Measurements from ENCODE around the gene SH3RF3. TPM values are rescaled to one million over a fixed set of nuclear protein-coding genes. Genes with fewer than 3 reads are reported as not detected.

SH3RF3 gene
- total RNA-seq, 1 experiment from 2014 or later, result 0.98 TPM

DNA sequence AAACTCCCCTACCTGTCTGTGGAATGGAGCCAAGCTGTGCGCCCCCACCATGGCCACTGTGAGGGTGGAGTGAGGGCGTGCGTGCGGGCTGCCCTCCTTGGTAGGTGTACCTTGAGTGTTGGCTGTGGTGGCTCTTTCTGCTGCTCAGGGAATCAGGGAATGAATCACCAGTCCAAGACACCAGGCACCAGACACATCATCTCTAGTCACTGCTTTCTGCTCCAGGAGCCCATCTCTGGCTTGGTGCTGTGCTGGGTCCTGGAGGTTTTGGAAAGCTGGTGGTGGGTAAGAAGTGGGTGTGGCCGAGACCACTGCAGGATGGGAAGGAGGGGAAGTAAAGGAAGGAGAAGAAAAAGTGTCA, 274.8 kb downstream of the SH3RF3 start:
- Histone ChIP-seq H3K4me1 (no peaks in the 10 kb centered on the region), H3K27me3 (replicated peaks; ENCODE audit: control insufficient read depth, insufficient read depth, low read length) (no peaks in the 10 kb centered on the region), H3K36me3 (ENCODE audit: control insufficient read depth, insufficient read depth, low read length) (no peaks in the 10 kb centered on the region), H3K4me3 (ENCODE audit: low read depth, low read length) (no peak overlapping the region), H3K9me3 (no peaks in the 10 kb centered on the region)
- Mint-ChIP-seq H3K9me3 (ENCODE audit: unreplicated experiment) (no peaks in the 10 kb centered on the region), H3K4me1 (ENCODE audit: low read depth, unreplicated experiment) (no peaks in the 10 kb centered on the region), H3K4me3 (ENCODE audit: unreplicated experiment) (no peak overlapping the region), H3K36me3 (ENCODE audit: insufficient read depth, unreplicated experiment) (no peaks in the 10 kb centered on the region), H3K27me3 (ENCODE audit: insufficient read depth, unreplicated experiment) (no peaks in the 10 kb centered on the region), H3K27ac (ENCODE audit: unreplicated experiment) (no peak overlapping the region)
- no peak for DNase-seq
- TF ChIP-seq, protein P1, sequence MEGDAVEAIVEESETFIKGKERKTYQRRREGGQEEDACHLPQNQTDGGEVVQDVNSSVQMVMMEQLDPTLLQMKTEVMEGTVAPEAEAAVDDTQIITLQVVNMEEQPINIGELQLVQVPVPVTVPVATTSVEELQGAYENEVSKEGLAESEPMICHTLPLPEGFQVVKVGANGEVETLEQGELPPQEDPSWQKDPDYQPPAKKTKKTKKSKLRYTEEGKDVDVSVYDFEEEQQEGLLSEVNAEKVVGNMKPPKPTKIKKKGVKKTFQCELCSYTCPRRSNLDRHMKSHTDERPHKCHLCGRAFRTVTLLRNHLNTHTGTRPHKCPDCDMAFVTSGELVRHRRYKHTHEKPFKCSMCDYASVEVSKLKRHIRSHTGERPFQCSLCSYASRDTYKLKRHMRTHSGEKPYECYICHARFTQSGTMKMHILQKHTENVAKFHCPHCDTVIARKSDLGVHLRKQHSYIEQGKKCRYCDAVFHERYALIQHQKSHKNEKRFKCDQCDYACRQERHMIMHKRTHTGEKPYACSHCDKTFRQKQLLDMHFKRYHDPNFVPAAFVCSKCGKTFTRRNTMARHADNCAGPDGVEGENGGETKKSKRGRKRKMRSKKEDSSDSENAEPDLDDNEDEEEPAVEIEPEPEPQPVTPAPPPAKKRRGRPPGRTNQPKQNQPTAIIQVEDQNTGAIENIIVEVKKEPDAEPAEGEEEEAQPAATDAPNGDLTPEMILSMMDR (IDR thresholded peaks at IDR 0.05; ENCODE audit: insufficient read depth in 1 of 2, low read depth in 1 of 2, low read length in 1 of 2, severe bottlenecking in 1 of 2, unreplicated experiment in 1 of 2), result no peak
- intact Hi-C loops (cut with micrococcal nuclease; ENCODE audit: unreplicated experiment), result no loop called here
- ChIA-PET CTCF (no interaction called here), POLR2A (no interaction called here)
- no TSS peak for BruUV-seq (replicated peaks)

DNA sequence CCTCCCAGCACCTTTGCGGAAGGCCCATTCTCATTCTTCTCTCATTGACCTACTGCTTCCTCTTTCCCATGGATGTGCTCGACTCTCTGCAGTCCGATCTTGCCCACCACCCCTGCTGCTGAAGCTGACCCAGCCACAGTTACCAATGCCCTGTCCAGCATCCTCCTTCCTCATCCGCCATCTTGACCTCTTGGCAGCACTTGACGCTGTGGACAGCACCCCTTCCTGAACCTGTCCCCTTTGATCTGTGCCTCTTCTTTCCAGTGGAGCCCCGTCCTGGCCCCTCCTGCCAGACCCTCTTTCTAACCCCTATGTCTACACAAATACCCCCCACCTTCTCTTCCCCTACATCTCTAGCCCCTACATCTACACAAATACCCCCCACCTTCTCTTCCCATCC, 275.7 kb downstream of the SH3RF3 start:
- ChIA-PET POLR2A (no interaction called here), CTCF (no interaction called here)
- no peak for DNase-seq
- no peaks in the 10 kb centered on the region for H3K9me3 Mint-ChIP-seq (ENCODE audit: unreplicated experiment)
- no peaks in the 10 kb centered on the region for H3K4me1 ChIP-seq
- intact Hi-C loops (cut with micrococcal nuclease; ENCODE audit: unreplicated experiment), result no loop called here
- no peak overlapping the region for H3K4me3 ChIP-seq (ENCODE audit: low read depth, low read length)
- H3K4me1 Mint-ChIP-seq (ENCODE audit: low read depth, unreplicated experiment), result no peaks in the 10 kb centered on the region
- TF ChIP-seq, protein P1 (IDR thresholded peaks at IDR 0.05; ENCODE audit: insufficient read depth in 1 of 2, low read depth in 1 of 2, low read length in 1 of 2, severe bottlenecking in 1 of 2, unreplicated experiment in 1 of 2), result no peak
- H3K36me3 ChIP-seq (ENCODE audit: control insufficient read depth, insufficient read depth, low read length), result no peaks in the 10 kb centered on the region
- H3K27ac Mint-ChIP-seq (ENCODE audit: unreplicated experiment), result no peak overlapping the region
- H3K9me3 ChIP-seq, result no peaks in the 10 kb centered on the region
- no peaks in the 10 kb centered on the region for H3K36me3 Mint-ChIP-seq (ENCODE audit: insufficient read depth, unreplicated experiment)
- no peak overlapping the region for H3K4me3 Mint-ChIP-seq (ENCODE audit: unreplicated experiment)
- no peaks in the 10 kb centered on the region for H3K27me3 ChIP-seq (replicated peaks; ENCODE audit: control insufficient read depth, insufficient read depth, low read length)
- BruUV-seq (replicated peaks), result no TSS peak
- no peaks in the 10 kb centered on the region for H3K27me3 Mint-ChIP-seq (ENCODE audit: insufficient read depth, unreplicated experiment)

DNA sequence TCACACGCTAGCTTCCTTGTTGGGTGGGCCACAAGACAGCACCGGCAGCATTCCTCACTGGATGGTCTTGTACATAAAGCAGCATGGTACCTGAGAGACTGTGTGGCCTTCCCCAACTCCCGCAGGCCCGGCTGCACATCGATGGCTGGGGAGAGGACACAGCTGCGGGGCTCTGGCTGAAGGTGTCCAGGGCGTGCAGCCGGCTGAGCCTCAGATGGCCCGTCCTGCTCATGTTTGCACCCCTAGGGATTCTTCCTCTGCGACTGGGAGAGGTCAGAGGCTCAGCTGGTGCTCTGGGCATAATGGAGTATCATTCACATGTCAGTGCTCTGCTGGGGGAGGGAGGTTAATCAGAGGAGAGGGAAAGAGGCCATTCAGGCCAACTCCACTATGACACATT, 276.9 kb downstream of the SH3RF3 start:
- DNase-seq, result no peak
- TF ChIP-seq, protein P1 (IDR thresholded peaks at IDR 0.05; ENCODE audit: insufficient read depth in 1 of 2, low read depth in 1 of 2, low read length in 1 of 2, severe bottlenecking in 1 of 2, unreplicated experiment in 1 of 2), result no peak
- H3K36me3 Mint-ChIP-seq (ENCODE audit: insufficient read depth, unreplicated experiment), result no peaks in the 10 kb centered on the region
- no peaks in the 10 kb centered on the region for H3K4me1 Mint-ChIP-seq (ENCODE audit: low read depth, unreplicated experiment)
- H3K9me3 Mint-ChIP-seq (ENCODE audit: unreplicated experiment), result no peaks in the 10 kb centered on the region
- no peaks in the 10 kb centered on the region for H3K9me3 ChIP-seq
- no peaks in the 10 kb centered on the region for H3K27me3 ChIP-seq (replicated peaks; ENCODE audit: control insufficient read depth, insufficient read depth, low read length)
- H3K4me3 ChIP-seq (ENCODE audit: low read depth, low read length), result no peak overlapping the region
- BruUV-seq (replicated peaks), result no TSS peak
- H3K36me3 ChIP-seq (ENCODE audit: control insufficient read depth, insufficient read depth, low read length), result no peaks in the 10 kb centered on the region
- CTCF ChIA-PET, result no interaction called here
- POLR2A ChIA-PET, result no interaction called here
- H3K27ac Mint-ChIP-seq (ENCODE audit: unreplicated experiment), result no peak overlapping the region
- intact Hi-C loops (cut with micrococcal nuclease; ENCODE audit: unreplicated experiment), result no loop called here
- H3K4me1 ChIP-seq, result no peaks in the 10 kb centered on the region
- no peaks in the 10 kb centered on the region for H3K27me3 Mint-ChIP-seq (ENCODE audit: insufficient read depth, unreplicated experiment)
- H3K4me3 Mint-ChIP-seq (ENCODE audit: unreplicated experiment), result no peak overlapping the region

Measured in Caco-2 (cell line).